ENCODE results near the gene PRKCE. TPM values are rescaled to one million over a fixed set of nuclear protein-coding genes. Genes with fewer than 3 reads are reported as not detected.

PRKCE gene
- total and polyA plus RNA-seq, 4 donors = 2.5 to 38.6 (median 5.8) TPM

DNA sequence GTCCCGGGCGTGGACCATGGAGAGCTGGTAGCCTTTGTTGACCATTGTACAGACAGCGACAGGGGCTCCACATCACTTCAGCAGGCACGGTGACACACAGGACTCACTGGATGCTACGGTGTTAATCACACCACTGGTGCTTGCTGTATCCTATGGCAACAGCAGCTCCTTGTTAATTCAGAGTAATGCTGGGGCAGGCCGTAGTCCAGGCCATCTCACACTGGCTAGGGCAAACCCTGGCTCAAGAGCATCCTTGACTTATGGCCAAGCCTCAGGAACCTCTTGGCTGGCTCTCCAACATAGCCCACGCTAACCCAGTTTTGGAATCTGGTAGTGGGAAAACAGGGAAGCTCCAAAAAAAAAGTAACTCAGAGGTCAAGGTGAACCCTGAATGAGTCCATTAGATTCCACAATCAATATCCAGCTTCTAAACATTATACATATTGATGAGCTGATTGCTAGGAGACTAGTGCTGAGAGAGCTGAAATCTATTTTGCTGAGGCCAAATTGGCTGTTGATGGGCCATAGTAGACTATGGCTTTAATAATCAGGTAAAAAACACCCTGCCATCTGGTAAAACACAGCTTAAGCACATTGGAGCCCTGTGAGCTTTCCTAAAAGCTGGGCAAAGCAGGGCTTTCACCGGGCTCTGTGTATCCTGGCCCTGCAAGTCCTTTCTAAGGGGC lies 253.6 kb downstream of the PRKCE start:
- no peak overlapping the region for H3K4me3 ChIP-seq (ENCODE audit: low read depth in 1 of 3, low read length in 3 of 3)
- no peaks in the 10 kb centered on the region for H3K36me3 ChIP-seq (ENCODE audit: control insufficient read depth in 4 of 4, insufficient read depth in 3 of 4, low read depth in 1 of 4, low read length in 3 of 4)
- no peaks in the 10 kb centered on the region for H3K4me1 ChIP-seq (ENCODE audit: control insufficient read depth in 4 of 4, insufficient read depth in 4 of 4, low read length in 3 of 4)
- H3K27ac ChIP-seq (ENCODE audit: low read depth in 1 of 2, low read length in 2 of 2) = no peak overlapping the region
- 89% methylated on average over 8 of the region's 8 CpGs for WGBS
- no peak for DNase-seq (ENCODE audit: low spot score)
- no peaks in the 10 kb centered on the region for H3K27me3 ChIP-seq (ENCODE audit: control insufficient read depth in 4 of 4, insufficient read depth in 4 of 4, low read length in 3 of 4)
- H3K9me3 ChIP-seq (ENCODE audit: control insufficient read depth in 4 of 4, low read length in 3 of 4) = no peaks in the 10 kb centered on the region
- no peak for TF ChIP-seq EGR1 (IDR thresholded peaks at IDR 0.05; ENCODE audit: low read depth in 2 of 2)
- no peak for TF ChIP-seq NR2F2 (IDR thresholded peaks at IDR 0.05)
- TF ChIP-seq, protein P1, sequence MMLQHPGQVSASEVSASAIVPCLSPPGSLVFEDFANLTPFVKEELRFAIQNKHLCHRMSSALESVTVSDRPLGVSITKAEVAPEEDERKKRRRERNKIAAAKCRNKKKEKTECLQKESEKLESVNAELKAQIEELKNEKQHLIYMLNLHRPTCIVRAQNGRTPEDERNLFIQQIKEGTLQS (IDR thresholded peaks at IDR 0.05) = no peak
- no peak for TF ChIP-seq RAD21 (IDR thresholded peaks at IDR 0.05)
- no peak for TF ChIP-seq TAF1 (conservative IDR thresholded peaks at IDR 0.05)
- H3K9ac ChIP-seq (ENCODE audit: low read depth in 1 of 2, low read length in 2 of 2) = no peak overlapping the region

DNA sequence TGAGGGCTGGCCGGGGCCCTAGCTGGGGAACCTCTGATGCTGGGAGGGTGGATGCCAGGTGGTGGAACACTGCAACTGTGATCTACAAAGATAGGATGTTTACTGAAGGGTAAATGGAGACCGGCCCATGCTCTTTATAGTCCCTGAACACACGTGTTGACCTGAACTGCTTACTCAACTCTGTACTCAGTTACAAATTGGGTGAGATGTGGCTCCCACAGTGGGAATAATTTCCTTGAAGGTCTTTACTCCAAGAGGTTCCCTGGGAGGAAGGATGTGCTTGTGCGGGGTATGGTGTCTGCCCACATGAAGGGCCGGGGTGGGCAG lies 254.1 kb downstream of the PRKCE start:
- Histone ChIP-seq H3K27ac (ENCODE audit: low read depth in 1 of 2, low read length in 2 of 2) (no peak overlapping the region), H3K4me1 (ENCODE audit: control insufficient read depth in 4 of 4, insufficient read depth in 4 of 4, low read length in 3 of 4) (no peaks in the 10 kb centered on the region), H3K36me3 (ENCODE audit: control insufficient read depth in 4 of 4, insufficient read depth in 3 of 4, low read depth in 1 of 4, low read length in 3 of 4) (no peaks in the 10 kb centered on the region), H3K9ac (ENCODE audit: low read depth in 1 of 2, low read length in 2 of 2) (no peak overlapping the region), H3K9me3 (ENCODE audit: control insufficient read depth in 4 of 4, low read length in 3 of 4) (no peaks in the 10 kb centered on the region), H3K27me3 (ENCODE audit: control insufficient read depth in 4 of 4, insufficient read depth in 4 of 4, low read length in 3 of 4) (no peaks in the 10 kb centered on the region), H3K4me3 (ENCODE audit: low read depth in 1 of 3, low read length in 3 of 3) (no peak overlapping the region)
- TF ChIP-seq JUND (IDR thresholded peaks at IDR 0.05) (no peak), YY1 (IDR thresholded peaks at IDR 0.05) (no peak), FOXA2 (IDR thresholded peaks at IDR 0.05) (no peak), FOXA1 (IDR thresholded peaks at IDR 0.05) (no peak), NR2F2 (IDR thresholded peaks at IDR 0.05) (no peak), HNF4G (IDR thresholded peaks at IDR 0.05) (no peak), EGR1 (IDR thresholded peaks at IDR 0.05; ENCODE audit: low read depth in 2 of 2) (no peak), SP1 (IDR thresholded peaks at IDR 0.05) (no peak), TAF1 (conservative IDR thresholded peaks at IDR 0.05) (no peak)
- TF ChIP-seq, protein P2, sequence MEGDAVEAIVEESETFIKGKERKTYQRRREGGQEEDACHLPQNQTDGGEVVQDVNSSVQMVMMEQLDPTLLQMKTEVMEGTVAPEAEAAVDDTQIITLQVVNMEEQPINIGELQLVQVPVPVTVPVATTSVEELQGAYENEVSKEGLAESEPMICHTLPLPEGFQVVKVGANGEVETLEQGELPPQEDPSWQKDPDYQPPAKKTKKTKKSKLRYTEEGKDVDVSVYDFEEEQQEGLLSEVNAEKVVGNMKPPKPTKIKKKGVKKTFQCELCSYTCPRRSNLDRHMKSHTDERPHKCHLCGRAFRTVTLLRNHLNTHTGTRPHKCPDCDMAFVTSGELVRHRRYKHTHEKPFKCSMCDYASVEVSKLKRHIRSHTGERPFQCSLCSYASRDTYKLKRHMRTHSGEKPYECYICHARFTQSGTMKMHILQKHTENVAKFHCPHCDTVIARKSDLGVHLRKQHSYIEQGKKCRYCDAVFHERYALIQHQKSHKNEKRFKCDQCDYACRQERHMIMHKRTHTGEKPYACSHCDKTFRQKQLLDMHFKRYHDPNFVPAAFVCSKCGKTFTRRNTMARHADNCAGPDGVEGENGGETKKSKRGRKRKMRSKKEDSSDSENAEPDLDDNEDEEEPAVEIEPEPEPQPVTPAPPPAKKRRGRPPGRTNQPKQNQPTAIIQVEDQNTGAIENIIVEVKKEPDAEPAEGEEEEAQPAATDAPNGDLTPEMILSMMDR (IDR thresholded peaks at IDR 0.05; ENCODE audit: low read depth, low read length, missing input control) = no peak
- TF ChIP-seq, protein P1 (IDR thresholded peaks at IDR 0.05) = no peak
- TF ChIP-seq, protein P3, sequence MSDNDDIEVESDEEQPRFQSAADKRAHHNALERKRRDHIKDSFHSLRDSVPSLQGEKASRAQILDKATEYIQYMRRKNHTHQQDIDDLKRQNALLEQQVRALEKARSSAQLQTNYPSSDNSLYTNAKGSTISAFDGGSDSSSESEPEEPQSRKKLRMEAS (IDR thresholded peaks at IDR 0.05) = no peak
- no peak for DNase-seq (ENCODE audit: low spot score)
- WGBS = 92% methylated on average over 5 of the region's 5 CpGs

DNA sequence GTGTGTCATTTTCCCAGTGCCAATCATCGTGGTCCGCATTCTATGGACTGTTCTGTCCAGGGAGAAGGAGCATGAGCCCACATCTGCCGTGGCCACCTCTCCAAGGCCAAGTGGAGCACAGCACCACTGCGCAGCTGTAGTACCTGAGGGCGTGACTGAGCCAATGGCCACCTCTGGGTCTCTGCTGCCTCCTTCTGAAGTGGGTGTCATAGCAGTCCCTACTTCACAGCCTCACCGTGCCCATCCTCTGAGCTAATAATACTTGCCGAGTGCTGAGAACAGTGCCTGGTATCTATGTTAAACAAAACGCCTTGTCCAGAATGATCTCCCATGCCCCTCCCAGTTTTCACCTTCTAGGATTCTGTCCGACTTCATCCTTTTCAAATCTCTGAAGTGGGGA lies 256.1 kb downstream of the PRKCE start:
- 90% methylated on average over 9 of the region's 9 CpGs for WGBS
- no peak overlapping the region for H3K9ac ChIP-seq (ENCODE audit: low read depth in 1 of 2, low read length in 2 of 2)
- no peaks in the 10 kb centered on the region for H3K36me3 ChIP-seq (ENCODE audit: control insufficient read depth in 4 of 4, insufficient read depth in 3 of 4, low read depth in 1 of 4, low read length in 3 of 4)
- no peaks in the 10 kb centered on the region for H3K9me3 ChIP-seq (ENCODE audit: control insufficient read depth in 4 of 4, low read length in 3 of 4)
- no peak overlapping the region for H3K27ac ChIP-seq (ENCODE audit: low read depth in 1 of 2, low read length in 2 of 2)
- no peak for TF ChIP-seq SP1 (IDR thresholded peaks at IDR 0.05)
- no peak for TF ChIP-seq HNF4A (conservative IDR thresholded peaks at IDR 0.05)
- TF ChIP-seq, protein P3 (IDR thresholded peaks at IDR 0.05) = no peak
- TF ChIP-seq, protein P4, sequence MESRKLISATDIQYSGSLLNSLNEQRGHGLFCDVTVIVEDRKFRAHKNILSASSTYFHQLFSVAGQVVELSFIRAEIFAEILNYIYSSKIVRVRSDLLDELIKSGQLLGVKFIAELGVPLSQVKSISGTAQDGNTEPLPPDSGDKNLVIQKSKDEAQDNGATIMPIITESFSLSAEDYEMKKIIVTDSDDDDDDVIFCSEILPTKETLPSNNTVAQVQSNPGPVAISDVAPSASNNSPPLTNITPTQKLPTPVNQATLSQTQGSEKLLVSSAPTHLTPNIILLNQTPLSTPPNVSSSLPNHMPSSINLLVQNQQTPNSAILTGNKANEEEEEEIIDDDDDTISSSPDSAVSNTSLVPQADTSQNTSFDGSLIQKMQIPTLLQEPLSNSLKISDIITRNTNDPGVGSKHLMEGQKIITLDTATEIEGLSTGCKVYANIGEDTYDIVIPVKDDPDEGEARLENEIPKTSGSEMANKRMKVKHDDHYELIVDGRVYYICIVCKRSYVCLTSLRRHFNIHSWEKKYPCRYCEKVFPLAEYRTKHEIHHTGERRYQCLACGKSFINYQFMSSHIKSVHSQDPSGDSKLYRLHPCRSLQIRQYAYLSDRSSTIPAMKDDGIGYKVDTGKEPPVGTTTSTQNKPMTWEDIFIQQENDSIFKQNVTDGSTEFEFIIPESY (IDR thresholded peaks at IDR 0.05) = no peak
- no peaks in the 10 kb centered on the region for H3K27me3 ChIP-seq (ENCODE audit: control insufficient read depth in 4 of 4, insufficient read depth in 4 of 4, low read length in 3 of 4)
- no peak overlapping the region for H3K4me3 ChIP-seq (ENCODE audit: low read depth in 1 of 3, low read length in 3 of 3)
- peaks cover 2 to 4% (median 3%) of the 10 kb centered on the region in 4 donors for H3K4me1 ChIP-seq (ENCODE audit: control insufficient read depth in 4 of 4, insufficient read depth in 4 of 4, low read length in 3 of 4)
- DNase-seq (ENCODE audit: low spot score) = no peak

Measured in liver (tissue), 9 donors.